Activated CD4-positive, alpha-beta T cell treated with anti-CD3 and anti-CD28 coated beads for 4 hours (primary cell): ENCODE results near the gene WDR18.

Experiments used
- DNase-seq, 2 donors: peaks; one replicate each; pipeline ENCODE4 v3.0.0-alpha.2; 2020

The WDR18 gene, protein sequence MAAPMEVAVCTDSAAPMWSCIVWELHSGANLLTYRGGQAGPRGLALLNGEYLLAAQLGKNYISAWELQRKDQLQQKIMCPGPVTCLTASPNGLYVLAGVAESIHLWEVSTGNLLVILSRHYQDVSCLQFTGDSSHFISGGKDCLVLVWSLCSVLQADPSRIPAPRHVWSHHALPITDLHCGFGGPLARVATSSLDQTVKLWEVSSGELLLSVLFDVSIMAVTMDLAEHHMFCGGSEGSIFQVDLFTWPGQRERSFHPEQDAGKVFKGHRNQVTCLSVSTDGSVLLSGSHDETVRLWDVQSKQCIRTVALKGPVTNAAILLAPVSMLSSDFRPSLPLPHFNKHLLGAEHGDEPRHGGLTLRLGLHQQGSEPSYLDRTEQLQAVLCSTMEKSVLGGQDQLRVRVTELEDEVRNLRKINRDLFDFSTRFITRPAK

DNA sequence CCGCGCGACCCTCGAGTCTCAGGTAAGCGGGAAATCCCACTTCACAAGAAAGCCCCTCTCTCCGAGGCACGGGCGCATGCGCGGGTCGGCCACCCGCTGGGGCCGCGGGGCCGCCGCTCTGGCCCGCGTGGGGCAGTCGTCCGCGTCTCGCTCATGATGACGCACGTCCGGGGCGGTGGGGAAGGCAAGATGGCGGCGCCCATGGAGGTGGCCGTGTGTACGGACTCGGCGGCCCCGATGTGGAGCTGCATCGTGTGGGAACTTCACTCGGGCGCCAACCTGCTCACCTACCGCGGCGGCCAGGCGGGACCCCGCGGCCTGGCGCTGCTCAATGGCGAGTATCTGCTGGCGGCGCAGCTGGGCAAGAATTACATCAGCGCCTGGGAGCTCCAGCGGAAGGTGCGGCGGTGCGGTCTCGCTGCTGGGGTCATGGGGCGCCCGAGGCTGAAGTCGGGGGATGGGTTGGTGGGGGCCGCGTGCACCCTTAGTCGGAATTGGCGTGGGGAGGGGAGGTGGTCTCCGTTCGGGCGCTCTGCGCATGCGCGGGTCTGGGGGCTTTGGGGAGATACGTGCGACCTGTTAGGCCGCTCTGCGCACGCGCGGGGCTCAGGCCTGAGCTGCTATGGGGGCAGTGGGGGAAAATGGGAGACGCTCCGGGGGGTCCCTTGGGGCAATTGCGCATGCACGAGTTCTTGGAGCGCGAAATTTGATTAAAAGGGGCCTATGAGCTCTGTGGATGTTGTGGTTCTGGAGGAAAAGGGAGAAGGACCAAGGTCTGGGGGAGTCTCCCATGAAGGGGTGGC, at the start of gene WDR18:
WDR18 (plus strand) TSS at position 181 of the 803 bp plus-strand sequence; CDS start at position 190, 9 bp downstream.
- DNase-seq, result peak; percentile 87 to 89

DNA sequence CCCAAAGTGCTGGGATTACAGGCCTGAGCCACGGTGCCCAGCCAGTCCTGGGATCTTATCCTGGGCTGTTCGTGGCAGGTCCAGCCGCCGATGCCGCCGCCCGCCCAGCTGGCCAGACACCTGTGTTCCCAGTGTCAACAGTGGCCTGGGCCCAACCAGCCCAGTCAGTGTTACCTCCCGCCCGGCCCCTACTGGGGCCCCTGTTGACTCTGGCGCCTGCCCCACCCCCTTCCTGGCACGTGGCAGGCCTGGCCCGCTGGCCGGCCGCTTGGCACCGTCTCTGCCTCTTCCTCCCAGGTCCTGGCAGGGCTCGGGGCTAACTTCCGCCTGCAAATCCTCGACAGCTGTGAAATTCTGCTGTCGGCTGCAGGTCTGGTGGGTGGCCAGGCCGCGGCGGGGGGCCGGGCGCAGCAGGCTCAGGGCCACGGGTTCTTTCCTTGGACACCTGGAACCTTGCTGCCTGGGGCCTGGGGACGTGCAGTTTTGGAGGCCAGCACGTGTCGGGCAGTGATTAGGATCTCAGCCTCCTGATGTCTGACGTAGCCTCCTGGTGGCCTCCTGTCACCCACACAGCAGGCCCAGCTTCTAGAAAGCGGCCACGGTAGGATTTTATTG, 49.2 kb upstream of the WDR18 start:
- DNase-seq, result no peak

DNA sequence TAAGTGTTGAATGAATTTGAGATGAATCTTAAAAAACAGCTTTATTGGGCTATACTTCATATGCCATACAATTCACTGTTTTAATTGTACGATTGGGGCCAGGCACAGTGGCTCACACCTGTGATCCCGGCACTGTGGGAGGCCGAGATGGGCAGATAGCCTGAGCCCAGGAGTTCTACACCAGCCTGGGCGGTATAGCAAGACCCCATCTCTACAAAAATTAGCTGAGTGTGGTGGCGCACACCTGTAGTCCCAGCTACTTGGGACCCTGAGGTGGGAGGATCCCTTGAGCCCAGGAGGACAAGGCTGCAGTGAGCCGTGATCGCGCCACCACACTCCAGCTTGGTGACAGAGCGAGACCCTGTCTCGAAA, 48.0 kb upstream of the WDR18 start:
- no peak for DNase-seq

DNA sequence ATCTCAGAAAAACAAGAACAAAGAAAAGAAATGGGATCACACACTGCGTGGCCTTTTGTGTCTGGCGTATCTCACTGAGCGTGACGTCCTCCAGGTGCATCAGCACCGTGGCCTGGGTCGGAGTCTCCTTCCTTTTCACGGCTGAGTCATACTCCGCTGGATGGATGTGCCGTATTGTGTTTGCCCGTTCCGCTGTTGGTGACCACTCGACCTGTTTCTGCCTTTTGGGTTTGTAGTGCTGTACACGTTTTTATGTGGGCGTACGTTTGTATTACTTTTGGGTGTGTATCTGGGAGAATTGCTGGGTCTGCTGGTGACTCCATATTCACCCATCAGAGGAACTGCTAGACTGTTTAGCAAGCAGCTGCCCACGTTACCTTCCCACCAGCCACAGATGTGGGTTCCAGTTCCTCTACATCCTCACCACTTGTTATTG, 46.9 kb upstream of the WDR18 start:
- peak; percentile 25 to 48 for DNase-seq

DNA sequence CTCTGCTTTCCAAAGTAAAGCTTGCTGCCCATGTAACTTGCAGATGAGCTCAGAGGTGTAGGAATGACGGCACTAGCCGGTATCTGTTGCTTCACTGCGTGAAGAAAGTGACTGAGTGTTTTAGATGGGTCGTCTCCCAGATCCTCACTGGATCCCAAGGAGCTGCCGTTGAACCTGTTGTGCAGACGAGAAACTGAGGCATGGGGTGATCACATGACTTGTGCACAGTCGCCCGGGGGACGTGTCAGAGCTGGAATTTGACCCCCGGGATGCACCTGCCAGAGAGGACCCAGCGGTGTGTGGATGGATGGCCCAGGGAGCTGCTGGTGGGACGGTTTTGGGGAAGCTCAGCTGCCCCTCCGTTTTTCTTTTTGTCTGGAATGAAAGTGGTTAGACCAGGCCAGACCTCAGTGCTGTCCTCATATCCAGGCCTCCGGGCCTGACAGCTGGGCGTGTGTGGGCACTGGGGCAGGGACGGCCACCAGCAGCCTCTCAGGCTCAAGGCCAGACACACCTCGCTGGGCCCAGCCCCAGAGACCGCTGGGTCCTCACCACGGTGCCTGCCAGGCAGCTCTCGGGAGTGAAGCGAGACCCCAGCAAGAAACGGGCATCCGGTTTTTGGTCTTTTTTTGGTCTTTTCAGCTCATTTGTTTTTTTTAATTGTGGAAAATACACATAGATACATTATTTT, 45.8 kb upstream of the WDR18 start:
- no peak for DNase-seq

DNA sequence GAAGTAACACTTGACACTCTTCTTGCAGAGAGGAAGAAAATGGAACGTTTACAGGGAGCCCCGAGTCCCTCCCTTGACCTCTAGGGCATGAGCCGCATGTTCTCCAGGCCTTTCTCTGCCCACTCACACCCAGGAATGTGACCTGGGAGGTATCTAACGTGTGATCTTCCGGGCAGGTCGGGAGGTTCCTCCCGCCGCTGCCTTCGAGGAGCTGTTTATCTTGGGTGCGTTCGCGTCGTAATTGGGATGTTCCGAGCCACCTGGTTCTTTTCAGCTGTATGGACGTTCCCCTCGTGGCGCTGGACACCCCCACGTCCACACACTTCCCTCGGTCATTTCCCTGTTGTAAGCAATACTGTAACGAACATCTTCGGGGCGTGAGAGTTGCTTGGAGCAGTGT, 44.7 kb upstream of the WDR18 start:
- no peak for DNase-seq

DNA sequence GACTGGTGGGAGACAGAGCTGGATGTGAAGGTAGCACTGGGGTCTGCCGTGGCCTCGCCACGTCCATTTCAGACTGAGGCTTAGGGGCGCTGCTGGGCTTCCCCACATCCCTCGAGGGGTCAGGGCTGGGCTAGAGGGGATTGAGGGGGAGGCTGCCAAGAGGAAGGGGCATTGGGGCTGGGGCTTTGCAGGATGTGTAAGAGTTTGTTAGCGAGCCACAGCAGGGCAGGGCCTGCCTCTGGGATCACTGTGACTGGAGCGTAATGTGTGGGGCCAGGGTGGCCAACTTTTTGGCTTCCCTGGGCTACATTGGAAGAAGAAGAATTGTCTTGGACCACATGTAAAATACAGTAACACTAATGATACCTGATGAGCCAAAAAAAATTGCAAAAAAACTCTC, 44.2 kb upstream of the WDR18 start:
- no peak for DNase-seq

DNA sequence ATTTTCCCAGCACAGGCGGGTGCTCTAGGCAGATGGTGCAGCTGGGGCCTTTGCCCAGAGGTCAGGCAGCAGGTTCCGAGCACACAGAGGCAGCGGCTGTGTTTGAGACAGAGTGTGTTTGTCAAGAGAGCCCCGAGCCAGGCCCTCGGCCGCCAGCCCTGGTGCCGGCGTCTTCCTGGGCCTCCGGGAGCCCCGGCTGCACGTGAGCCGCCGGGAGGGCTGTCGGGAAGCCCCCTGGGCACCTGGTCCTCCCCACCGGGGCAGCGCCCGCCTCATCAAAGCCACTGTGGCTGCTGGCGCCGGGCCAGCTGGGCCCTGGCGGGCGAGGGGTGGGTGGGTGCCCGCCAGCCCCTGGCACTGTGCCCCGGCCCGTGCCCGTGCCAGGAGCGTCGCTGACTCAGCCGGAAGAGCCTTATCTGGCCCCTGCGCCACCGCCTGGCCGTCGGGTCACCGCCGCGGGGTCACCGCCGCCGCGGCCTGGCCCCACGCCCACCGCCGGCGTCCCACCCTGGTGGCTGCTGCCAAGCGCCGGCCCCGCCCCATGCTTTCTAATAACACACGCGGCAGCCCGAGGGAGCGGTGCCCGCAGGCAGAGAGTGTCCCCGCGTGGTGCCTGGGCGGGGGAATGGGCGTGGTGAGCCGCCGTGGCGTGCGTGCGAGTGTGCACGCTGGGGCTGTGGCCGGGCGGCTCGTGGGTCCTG, 43.4 kb upstream of the WDR18 start:
- peak; percentile 67 to 70 for DNase-seq

DNA sequence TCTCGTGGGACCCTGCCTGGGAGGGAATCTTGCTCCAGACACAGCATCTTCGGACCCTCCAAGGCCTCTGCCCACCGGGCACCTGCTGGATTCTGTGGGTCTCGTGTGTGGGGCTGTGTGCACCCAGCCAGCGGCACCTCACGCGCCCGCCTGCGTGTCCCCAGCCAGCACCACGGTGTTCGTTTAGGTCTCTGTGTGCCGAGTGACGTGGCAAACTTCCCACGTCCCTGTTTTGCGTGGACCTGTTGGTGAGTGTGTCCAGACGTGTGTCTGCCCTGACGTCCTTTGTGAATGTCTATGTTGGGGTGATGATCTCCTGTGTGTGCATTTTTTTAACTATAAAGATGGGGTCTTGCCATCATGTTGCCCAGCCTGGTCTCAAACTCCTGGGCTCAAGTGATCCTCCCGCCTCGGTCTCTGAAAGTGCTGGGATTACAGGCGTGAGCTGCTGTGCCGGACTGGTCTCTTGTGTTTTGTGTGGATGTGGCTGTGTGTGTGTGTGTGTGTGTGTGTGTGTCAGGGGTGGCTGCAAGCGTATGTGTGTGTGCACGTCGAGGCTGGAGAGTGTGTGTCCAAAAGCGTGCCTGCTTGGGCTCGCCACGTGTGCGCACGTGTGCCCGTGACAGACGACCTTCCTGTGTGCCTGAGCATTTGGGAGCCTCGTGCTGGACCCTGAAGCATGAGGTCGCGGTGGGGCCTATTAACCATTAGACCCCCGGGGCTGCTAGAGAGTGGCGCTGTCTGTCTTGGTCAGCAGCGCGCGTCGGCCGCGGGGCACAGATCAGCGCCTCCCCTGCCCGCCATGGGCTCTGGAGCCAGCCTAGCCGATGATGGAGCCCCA, 42.6 kb upstream of the WDR18 start:
- no peak for DNase-seq

DNA sequence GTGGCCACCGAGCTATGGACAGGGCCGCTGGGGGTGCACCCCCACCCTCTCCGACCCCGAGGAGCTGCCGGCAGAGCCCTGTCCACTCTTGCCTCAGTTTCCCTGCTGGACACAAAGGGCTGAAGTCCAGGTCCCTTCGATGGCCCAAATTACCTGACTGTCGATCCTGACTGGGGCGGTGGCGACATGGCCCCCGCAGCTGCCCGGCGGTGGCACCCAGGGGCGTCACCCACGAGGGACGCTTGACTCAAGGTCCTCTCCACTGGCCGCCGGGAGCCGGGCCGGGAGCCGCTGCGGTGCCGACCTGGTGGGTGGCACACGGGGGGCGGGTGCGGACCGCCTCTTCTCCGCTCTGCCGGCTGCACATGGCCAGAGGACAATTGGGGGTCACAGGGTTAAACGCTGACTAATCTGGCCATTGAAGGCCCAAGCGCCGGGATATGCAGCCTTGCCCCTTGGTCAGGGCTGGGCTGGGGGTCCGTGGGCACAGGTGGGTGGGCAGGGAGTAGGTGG, 42.0 kb upstream of the WDR18 start:
- no peak for DNase-seq

DNA sequence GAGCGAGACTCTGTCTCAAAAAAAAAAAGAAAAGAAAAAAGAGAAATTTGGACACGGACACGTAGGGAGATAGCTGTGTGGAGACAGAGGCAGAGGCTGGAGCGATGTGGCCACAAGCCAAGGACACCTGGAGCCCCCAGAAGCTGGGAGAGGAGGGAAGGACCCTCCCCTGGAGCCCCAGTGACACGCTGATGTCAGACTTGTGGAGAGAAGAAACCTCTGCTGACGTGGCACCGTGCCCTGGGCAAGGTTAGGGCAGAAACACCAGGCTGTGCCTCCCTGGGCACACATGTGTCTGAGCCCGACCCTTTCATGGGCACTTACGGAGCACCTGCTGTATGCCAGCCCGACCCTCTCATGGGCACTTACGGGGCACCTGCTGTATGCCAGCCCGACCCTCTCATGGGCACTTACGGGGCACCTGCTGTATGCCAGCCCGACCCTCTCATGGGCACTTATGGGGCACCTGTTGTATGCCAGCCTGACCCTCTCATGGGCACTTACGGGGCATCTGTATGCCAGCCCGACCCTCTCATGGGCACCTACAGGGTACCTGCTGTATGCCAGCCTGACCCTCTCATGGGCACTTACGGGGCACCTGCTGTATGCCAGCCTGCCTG, 40.5 kb upstream of the WDR18 start:
- DNase-seq, result no peak

DNA sequence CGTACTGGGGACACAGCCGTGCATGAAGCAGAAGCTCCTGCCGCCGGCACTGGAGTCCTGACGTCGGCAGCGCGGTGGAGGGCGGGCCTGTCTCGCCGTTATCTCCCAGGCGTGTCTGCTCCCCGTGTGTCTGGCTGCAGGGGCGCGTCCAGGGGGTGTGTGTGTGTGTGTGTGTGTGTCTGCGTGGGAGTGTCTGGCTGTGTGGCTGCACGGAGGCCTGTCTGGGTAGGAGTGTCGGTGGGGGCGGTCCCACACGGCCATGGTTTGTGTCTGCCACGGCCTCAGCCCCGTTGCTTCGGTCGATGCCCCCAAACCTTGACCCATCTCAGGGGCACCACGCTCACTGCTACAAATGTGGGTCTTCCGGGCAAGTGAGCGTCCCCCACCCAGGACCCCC, 40.0 kb upstream of the WDR18 start:
- no peak for DNase-seq

DNA sequence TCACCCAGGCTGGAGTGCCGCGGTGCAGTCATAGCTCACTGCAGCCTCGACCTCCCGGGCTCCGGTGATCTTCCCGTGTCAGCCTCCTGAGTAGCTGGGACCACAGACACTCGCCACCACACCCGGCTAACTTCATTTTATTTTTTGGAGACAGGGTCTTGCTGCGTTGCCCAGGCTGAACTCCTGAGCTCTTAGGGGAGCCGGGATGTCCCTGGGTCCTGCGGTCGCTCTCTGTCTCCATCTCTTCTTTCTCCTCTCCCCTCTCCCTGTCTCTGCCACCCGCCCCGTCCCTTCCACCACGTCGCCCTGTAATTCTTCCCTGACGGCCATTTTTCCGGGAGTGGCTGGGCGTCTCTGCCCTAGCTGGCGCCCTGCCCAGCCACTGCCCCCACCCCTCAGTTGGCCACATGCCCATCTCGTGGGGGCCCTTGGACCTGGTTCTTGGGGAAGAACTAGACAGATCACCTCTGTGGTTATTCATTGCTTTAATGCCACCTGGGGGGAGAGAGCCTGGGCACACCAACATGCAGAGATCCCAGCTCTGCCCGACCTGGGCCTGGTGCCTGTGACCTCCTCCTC, 39.4 kb upstream of the WDR18 start:
- no peak for DNase-seq

DNA sequence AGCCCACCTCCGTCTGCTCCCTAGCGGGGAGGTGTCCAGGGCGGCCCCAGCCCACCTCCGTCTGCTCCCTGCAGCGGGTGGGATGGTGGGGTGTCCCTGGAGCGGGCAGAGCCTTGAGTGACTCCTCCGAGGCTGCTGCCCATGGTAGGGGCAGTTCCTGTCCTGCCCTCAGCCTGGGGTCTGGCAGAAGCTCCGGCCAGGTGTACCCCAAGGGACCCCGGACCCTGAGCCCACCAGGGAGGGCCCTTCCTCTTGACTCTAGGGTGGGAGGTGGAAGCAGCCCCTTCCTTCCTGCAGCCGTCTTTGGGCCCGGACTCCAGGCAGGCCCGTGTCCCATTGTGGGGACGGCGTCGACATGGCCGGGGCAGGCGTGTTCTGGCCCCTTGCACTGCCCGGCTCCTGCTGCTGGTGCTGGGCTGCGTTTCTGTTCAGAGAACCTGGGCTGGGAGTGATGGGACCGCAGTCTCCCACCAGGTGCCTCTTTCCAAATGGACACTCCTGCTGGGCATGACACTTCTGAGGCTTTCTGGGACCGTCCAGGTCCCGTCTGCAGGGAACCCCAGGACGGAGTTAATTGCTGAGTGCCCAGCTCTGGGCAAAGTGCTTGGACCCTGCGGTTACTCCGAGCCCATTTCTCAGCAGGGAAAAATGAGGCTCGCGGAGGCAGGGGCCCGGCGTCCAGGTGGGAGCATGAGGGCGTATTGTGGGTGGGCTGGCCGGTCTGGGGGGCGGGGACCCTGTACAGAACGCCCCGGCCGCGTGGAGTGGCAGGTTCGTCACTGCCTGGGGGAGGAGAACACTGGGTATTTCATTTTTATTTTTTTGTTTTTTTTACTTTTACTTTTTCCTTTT, 38.5 kb upstream of the WDR18 start:
- no peak for DNase-seq

DNA sequence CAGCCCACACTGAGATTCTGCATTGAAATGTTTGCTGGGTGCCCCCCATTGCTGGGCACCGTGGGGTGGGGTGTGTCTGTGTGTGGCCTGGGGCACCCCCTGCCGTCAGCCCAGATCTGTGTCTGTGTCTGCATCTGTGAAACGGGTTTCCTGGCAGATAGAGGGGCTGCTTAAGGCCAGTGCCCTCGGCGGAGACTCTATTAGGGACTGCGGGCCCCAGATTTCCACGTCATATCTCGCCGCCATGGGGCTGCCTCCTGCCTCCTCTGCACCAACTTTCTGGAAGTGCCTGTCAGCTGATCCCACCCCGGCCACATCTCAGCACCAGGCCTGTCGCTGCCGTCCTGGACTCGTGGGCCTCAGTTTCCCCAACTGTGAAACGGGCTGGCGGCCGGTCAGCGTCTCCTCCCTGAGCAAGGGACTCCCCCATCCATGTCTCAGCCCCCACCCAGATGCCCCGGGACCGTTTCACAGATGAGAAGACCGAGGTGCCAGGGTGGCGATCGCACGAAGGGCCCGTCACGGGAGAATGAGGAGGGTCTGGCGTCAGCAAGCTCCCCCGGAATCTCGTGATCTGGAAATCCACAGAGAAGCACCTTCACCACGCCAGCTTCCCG, 36.9 kb upstream of the WDR18 start:
- DNase-seq, result no peak

DNA sequence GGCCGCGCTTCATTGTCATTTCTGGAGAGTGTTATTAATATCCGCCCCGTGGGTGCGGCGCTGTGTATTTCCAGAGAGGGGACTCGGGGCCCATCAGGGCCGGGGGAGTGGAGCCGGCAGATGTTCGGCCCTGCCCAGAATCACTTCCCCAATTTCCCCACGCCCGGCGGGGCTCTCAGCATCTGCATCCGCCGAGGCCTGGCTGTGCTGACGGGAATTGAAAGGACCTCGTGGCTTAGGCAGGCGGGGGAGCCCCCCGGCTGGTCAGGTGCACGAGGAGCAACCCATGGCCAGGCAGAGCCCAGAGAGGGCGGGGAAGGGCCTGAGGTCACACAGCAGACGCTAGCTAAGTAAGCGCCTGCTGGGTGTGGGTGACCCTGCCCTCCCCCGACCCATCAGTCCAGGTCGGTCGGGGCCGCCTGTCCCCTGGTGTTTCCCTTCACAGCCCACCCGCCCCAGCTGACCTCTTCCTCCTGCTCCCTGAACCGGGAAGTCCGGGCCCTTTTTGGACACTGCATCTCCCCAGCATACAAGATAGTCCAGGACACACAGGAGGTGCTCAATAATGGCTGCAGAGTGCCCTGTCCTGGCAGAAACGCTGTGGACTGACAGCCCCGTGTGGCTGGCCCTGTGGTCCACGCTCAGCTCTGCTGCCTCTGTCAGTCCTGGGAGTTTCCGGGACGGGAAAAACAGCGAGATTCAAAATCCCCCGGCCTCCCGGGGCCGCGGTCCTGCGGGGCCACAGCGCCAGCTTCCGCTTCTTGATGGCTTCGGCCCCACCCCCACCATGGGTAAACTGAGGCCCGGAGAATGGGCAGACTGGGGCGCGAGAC, 36.2 kb upstream of the WDR18 start:
- DNase-seq, result no peak

DNA sequence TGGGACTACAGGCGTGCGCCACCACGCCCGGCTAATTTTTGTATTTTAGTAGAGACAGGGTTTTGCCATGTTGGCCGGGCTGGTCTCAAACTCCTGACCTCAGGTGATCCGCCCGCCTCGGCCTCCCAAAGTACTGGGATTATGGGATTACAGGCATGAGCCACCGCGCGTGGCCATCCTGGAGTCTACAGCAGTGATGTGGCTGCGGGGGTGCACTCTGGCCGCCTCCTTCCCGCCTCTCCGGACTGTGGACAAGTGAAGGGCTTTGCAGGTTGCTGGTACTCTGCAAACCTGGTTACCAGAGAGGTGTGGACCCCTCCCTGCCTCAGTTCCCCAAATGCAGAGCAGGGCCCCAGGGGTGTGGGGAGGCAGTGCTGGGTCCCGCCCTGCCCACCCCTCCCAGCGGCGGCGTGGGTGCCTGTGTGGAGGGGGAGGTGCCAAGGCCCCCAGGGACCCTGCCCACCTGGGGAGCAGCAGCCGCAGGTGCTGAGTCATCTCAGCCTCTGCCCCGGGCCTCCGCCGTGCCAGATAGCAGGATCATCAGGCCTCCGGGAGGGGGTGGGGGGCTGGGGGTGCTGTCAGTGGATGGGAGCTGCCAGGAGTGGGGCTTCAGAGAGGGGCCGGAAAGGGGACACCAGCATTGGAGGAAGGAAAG, 35.2 kb upstream of the WDR18 start:
- no peak for DNase-seq
